NT2/D1 (cell line): ENCODE measurements around the gene MYO1E.

Experiments
- DNase-seq: peaks from one replicate; pipeline ENCODE4 v3.0.0-alpha.2; 2011; ENCODE audit warnings: low read depth, low spot score
- H3K27me3 ChIP-seq: 2 replicates; pipeline ENCODE4 v1.6.0; 2011; ENCODE audit warnings: mild to moderate bottlenecking; ENCODE audit not compliant: insufficient read length, insufficient read depth
- H3K36me3 ChIP-seq: 2 replicates; pipeline ENCODE4 v1.6.1; 2011; ENCODE audit warnings: mild to moderate bottlenecking, low read length, mixed read lengths; ENCODE audit not compliant: insufficient read depth, insufficient read length
- H3K4me1 ChIP-seq: 2 replicates; pipeline ENCODE4 v1.5.1; 2011; ENCODE audit not compliant: insufficient read depth, insufficient read length
- H3K4me3 ChIP-seq: 2 replicates; pipeline ENCODE4 v1.5.1; 2011; ENCODE audit warnings: low read depth; ENCODE audit not compliant: insufficient read length
- H3K9ac ChIP-seq: 2 replicates; pipeline ENCODE4 v1.6.0; 2011; ENCODE audit warnings: low read depth; ENCODE audit not compliant: insufficient read length
- H3K9me3 ChIP-seq: 2 replicates; pipeline ENCODE4 v1.5.1; 2011; ENCODE audit warnings: mild to moderate bottlenecking, low read length; ENCODE audit not compliant: insufficient read depth
- SUZ12 ChIP-seq: IDR thresholded peaks from 2 replicates; pipeline ENCODE4 v1.6.1; 2011; ENCODE audit not compliant: insufficient read length, insufficient read depth; ENCODE audit errors: extremely low read depth
- YY1 ChIP-seq: IDR thresholded peaks from 2 replicates; pipeline ENCODE4 v1.6.1; 2011; ENCODE audit not compliant: insufficient read length, insufficient read depth
- ZNF274 ChIP-seq: IDR thresholded peaks from 2 replicates; pipeline ENCODE4 v1.6.1; 2011; ENCODE audit warnings: mild to moderate bottlenecking, low read depth, low read length

The MYO1E gene

DNA sequence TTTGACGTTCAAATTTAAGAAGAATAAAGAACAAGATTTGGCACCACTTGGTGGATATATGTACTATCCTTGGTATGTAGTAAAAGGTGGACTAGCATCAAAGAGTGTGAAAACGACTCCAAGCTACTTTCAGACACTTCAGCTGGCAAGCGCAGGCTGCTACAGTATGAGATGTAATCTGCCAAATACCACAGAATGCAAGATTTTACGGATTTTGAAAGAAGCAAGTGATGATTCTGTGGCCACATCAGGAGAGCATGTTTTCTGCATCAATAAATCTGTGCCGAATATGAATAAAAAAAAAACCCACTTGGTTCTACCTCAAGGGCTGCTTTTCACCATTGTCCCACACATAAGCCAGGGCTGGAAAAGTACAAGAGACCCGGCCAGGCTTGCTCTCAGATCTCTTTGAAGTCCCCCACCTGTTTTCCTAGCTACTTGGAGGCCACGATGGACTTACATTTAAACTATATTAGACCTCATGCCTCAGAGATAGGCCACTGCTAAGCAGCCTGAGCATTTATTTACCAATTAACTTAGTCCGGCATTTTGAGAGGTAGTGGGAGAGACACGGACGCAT, 37.4 kb downstream of the MYO1E start:
- Histone ChIP-seq H3K36me3 (no peaks in the 10 kb centered on the region), H3K4me3 (no peak overlapping the region), H3K9me3 (no peaks in the 10 kb centered on the region), H3K4me1 (no peaks in the 10 kb centered on the region), H3K9ac (no peak overlapping the region), H3K27me3 (no peaks in the 10 kb centered on the region)
- DNase-seq: no peak
- TF ChIP-seq YY1 (no peak), SUZ12 (no peak), ZNF274 (no peak)

DNA sequence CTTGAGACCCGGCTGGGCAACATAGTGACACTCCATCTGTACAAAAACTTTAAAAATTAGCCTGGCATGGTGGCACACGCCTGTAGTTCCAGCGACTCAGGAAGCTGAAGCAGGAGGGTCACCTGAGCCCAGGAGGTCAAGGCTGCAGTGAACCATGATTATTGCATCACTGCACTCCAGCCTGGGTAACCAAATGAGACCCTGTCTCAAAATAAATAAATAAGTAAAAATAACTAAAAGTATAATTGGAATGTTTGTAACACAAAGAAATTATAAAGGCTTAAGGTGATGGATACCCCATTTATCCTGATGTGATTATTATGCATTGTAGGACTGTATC, 38.6 kb downstream of the MYO1E start:
- TF ChIP-seq SUZ12: no peak
- TF ChIP-seq YY1: no peak
- no peak for TF ChIP-seq ZNF274
- Histone ChIP-seq H3K9ac (no peak overlapping the region), H3K9me3 (no peaks in the 10 kb centered on the region), H3K27me3 (no peaks in the 10 kb centered on the region), H3K4me1 (no peaks in the 10 kb centered on the region), H3K36me3 (no peaks in the 10 kb centered on the region), H3K4me3 (no peak overlapping the region)
- no peak for DNase-seq

DNA sequence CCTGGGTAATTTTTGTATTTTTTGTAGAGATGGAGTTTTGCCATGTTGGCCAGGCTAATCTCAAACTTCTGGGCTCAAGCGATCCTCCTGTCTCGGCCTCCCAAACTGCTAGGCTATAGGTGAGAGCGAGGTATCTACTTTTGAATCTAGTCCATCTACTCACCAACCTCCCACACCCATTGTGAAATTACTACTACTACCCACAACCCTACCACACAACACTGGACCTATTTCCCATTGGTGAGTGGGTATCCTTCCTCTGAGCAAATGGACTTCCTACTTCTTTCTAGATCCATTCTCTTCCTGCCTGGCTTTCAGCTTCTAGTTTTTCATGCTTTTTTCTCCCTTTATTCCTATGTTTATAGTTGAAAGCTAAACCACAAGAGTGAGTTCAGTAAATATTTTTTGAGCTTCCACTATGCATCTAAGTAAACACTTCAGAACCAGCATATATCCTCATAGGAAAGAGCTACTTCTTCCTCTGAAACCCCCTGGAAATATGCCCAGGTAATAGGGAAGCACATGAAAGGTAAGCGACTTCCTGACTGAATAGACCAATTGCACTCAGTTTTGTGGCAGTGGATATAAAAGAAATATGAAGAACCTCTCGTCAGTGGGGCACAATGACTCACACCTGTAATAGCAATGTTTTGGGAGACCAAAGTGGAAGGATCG, 39.1 kb downstream of the MYO1E start:
- DNase-seq: no peak
- H3K27me3 ChIP-seq: no peaks in the 10 kb centered on the region
- H3K4me1 ChIP-seq: no peaks in the 10 kb centered on the region
- H3K4me3 ChIP-seq: no peak overlapping the region
- H3K9ac ChIP-seq: no peak overlapping the region
- H3K36me3 ChIP-seq: no peaks in the 10 kb centered on the region
- TF ChIP-seq YY1 (no peak), SUZ12 (no peak), ZNF274 (no peak)
- H3K9me3 ChIP-seq: no peaks in the 10 kb centered on the region

DNA sequence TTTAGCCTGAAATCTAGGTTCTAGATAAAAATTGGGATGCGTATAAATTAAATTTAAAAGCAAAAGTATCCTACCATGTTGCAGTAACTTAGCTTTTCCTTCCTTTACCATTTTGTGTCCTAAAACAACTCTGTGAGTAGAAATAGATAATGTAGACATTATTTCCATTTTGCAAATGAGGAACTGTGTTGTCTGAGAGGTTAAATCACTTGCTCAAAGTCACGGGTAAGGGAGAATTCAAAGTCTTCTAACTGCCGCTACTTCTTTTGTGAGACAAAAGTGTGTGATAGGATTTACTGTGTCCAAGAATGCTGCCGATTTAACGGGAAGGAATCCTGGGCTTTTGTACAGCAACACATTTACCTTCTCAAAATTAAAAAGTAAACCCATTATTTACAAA, 40.7 kb downstream of the MYO1E start:
- TF ChIP-seq SUZ12: no peak
- TF ChIP-seq YY1: no peak
- no peak for TF ChIP-seq ZNF274
- no peak for DNase-seq
- H3K9ac ChIP-seq: no peak overlapping the region
- H3K27me3 ChIP-seq: no peaks in the 10 kb centered on the region
- no peaks in the 10 kb centered on the region for H3K9me3 ChIP-seq
- no peaks in the 10 kb centered on the region for H3K36me3 ChIP-seq
- H3K4me3 ChIP-seq: no peak overlapping the region
- H3K4me1 ChIP-seq: no peaks in the 10 kb centered on the region

DNA sequence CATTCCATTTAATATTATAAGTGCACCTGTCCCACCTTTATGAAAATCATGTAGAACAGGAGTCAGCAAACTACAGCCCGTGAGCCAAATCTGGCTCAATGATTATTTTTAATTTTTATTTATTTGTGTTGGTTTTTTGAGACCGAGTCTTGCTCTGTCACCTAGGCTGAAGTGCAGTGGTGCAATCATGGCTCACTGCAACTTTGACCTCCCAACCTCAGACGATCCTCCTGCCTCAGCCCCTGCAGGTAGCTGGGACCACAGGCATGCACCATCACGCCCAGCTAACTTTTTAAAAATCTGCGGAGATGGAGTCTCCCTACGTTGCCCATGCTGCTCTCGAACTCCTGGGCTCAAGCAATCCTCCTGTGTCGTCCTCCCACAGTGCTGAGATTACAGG, 42.0 kb downstream of the MYO1E start:
- Histone ChIP-seq H3K9ac (no peak overlapping the region), H3K36me3 (no peaks in the 10 kb centered on the region), H3K4me1 (no peaks in the 10 kb centered on the region), H3K4me3 (no peak overlapping the region), H3K9me3 (no peaks in the 10 kb centered on the region), H3K27me3 (no peaks in the 10 kb centered on the region)
- DNase-seq: no peak
- TF ChIP-seq ZNF274 (no peak), YY1 (no peak), SUZ12 (no peak)

DNA sequence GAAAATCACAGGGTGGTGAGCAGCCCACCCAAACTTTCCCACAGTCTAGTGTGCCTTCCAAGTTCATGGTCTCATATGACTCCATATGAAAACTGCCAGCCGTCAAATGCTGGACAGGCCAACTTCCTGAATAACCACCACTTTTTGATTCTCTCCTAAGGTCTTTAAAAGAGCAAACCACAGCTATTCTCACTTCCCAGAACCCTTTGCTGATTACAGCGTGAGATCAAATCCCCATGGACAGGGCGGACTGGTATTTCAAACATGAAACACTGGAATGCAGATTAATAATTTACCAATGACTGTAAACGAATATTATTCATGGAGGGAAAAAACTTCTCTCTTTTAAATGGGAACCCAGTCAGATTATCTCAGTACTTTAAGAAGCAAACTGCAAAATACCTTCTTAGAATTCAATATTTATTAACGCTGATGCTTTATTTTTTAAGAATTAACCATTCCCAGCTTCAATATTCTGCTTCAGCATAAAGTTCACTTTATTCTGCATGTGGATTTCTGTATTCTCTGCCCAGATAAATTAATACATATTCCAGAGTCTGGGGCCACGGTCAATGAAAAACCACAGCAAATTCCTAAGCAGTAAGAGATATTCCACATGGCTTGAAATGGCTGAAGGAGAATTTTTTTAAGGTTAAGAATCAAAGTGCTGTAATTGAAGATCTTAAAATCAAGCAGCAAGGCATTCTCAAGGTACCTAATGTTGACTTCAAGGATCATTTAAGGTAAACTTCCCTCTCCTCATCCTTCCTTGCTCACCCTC, 42.9 kb downstream of the MYO1E start:
- H3K4me1 ChIP-seq: no peaks in the 10 kb centered on the region
- H3K4me3 ChIP-seq: no peak overlapping the region
- DNase-seq: no peak
- H3K36me3 ChIP-seq: no peaks in the 10 kb centered on the region
- TF ChIP-seq ZNF274 (no peak), YY1 (no peak), SUZ12 (no peak)
- no peaks in the 10 kb centered on the region for H3K27me3 ChIP-seq
- no peaks in the 10 kb centered on the region for H3K9me3 ChIP-seq
- H3K9ac ChIP-seq: no peak overlapping the region

DNA sequence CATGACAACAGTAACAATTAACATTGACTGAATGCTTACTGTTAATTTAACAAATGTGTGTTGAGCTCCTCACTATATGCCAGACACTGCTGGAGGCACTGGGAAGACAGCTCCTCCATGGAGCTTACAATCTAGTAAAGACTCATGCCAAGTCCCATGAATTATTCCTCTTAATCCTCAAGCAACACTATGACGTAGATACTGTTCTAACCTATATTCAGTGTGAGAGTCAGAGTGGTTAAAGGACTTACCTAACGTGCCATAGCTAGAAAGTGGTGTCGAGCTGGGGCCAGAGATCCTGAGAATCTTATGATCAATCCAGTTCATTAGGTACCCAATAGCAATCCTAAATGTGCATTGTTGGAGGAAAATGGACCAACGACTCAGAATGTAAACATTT, 43.6 kb downstream of the MYO1E start:
- Histone ChIP-seq H3K4me1 (no peaks in the 10 kb centered on the region), H3K36me3 (no peaks in the 10 kb centered on the region), H3K9me3 (no peaks in the 10 kb centered on the region), H3K27me3 (no peaks in the 10 kb centered on the region), H3K9ac (no peak overlapping the region), H3K4me3 (no peak overlapping the region)
- DNase-seq: no peak
- TF ChIP-seq ZNF274 (no peak), SUZ12 (no peak), YY1 (no peak)
